Peyer's patch (tissue), 4 donors: ENCODE data around the gene AAMDC.
"Not testable (repeated sequence)": the region's sequence is repeated elsewhere in the genome, so short reads cannot be mapped to it uniquely, and the experiment has no call there.

Source experiments
- CTCF ChIP-seq, 6 experiments: fragments of 450-650 bp in 4 of 6; fragments of 200-600 bp in 2 of 6; sonication (generic) in 1 of 6; IDR thresholded peaks; one replicate each; pipeline ENCODE4 v1.5.1; 2017 to 2019; ENCODE audit warnings: antibody characterized with exemption in 6 of 6, mild to moderate bottlenecking in 3 of 6, moderate library complexity in 1 of 6
- POLR2A ChIP-seq, 2 donors: fragments of 450-650 bp; IDR thresholded peaks; one replicate each; pipeline ENCODE4 v1.5.1; 2017; ENCODE audit warnings: antibody characterized with exemption in 2 of 2, mild to moderate bottlenecking in 2 of 2, moderate library complexity in 2 of 2

GRCh38 chr11:77890100-77890614 lies 69.2 kb downstream of the AAMDC start:
- TF ChIP-seq CTCF, POLR2A (IDR thresholded peaks at IDR 0.05): not testable (repeated sequence)
